ENCODE data around the gene ARID1B.

DNA sequence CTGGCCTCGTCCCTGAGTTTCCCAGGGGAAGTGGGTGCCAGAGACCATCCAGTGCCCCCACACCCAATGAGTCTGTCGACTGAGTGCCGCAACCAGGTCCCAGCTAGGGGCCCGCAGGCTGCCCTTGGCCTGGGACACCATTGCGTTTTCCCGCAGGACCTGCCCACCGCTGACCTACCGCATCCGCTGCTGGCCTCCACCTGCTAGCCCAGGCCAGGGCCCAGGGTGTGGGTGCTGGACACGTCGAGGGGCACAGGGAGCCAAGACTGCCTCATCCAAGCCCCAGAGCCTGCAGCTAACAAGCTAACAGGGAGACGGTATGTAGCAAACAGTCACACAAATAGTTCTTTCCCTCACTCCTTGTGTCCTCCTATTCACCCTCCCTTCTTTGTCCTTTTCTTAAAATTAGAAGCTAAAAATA lies 448.4 kb downstream of the ARID1B start:
- TF ChIP-seq KLF10 (tag by site-specific recombination; IDR thresholded peaks at IDR 0.05) (no peak), ZBTB20 (tag by site-specific recombination; IDR thresholded peaks at IDR 0.05) (no peak), MYNN (tag by site-specific recombination; IDR thresholded peaks at IDR 0.05; ENCODE audit: borderline replicate concordance) (no peak), ZNF654 (tag by site-specific recombination; IDR thresholded peaks at IDR 0.05; ENCODE audit: low read depth) (no peak), YY1 (tag by site-specific recombination; IDR thresholded peaks at IDR 0.05) (no peak), ZNF670 (tag by site-specific recombination; IDR thresholded peaks at IDR 0.05; ENCODE audit: low read depth) (no peak), ZNF704 (tag by site-specific recombination; IDR thresholded peaks at IDR 0.05) (no peak), RBAK (tag by site-specific recombination; IDR thresholded peaks at IDR 0.05) (no peak)
- TF ChIP-seq, protein P1, sequence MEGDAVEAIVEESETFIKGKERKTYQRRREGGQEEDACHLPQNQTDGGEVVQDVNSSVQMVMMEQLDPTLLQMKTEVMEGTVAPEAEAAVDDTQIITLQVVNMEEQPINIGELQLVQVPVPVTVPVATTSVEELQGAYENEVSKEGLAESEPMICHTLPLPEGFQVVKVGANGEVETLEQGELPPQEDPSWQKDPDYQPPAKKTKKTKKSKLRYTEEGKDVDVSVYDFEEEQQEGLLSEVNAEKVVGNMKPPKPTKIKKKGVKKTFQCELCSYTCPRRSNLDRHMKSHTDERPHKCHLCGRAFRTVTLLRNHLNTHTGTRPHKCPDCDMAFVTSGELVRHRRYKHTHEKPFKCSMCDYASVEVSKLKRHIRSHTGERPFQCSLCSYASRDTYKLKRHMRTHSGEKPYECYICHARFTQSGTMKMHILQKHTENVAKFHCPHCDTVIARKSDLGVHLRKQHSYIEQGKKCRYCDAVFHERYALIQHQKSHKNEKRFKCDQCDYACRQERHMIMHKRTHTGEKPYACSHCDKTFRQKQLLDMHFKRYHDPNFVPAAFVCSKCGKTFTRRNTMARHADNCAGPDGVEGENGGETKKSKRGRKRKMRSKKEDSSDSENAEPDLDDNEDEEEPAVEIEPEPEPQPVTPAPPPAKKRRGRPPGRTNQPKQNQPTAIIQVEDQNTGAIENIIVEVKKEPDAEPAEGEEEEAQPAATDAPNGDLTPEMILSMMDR (tag by site-specific recombination; IDR thresholded peaks at IDR 0.05): no peak
- TF ChIP-seq, protein P2, sequence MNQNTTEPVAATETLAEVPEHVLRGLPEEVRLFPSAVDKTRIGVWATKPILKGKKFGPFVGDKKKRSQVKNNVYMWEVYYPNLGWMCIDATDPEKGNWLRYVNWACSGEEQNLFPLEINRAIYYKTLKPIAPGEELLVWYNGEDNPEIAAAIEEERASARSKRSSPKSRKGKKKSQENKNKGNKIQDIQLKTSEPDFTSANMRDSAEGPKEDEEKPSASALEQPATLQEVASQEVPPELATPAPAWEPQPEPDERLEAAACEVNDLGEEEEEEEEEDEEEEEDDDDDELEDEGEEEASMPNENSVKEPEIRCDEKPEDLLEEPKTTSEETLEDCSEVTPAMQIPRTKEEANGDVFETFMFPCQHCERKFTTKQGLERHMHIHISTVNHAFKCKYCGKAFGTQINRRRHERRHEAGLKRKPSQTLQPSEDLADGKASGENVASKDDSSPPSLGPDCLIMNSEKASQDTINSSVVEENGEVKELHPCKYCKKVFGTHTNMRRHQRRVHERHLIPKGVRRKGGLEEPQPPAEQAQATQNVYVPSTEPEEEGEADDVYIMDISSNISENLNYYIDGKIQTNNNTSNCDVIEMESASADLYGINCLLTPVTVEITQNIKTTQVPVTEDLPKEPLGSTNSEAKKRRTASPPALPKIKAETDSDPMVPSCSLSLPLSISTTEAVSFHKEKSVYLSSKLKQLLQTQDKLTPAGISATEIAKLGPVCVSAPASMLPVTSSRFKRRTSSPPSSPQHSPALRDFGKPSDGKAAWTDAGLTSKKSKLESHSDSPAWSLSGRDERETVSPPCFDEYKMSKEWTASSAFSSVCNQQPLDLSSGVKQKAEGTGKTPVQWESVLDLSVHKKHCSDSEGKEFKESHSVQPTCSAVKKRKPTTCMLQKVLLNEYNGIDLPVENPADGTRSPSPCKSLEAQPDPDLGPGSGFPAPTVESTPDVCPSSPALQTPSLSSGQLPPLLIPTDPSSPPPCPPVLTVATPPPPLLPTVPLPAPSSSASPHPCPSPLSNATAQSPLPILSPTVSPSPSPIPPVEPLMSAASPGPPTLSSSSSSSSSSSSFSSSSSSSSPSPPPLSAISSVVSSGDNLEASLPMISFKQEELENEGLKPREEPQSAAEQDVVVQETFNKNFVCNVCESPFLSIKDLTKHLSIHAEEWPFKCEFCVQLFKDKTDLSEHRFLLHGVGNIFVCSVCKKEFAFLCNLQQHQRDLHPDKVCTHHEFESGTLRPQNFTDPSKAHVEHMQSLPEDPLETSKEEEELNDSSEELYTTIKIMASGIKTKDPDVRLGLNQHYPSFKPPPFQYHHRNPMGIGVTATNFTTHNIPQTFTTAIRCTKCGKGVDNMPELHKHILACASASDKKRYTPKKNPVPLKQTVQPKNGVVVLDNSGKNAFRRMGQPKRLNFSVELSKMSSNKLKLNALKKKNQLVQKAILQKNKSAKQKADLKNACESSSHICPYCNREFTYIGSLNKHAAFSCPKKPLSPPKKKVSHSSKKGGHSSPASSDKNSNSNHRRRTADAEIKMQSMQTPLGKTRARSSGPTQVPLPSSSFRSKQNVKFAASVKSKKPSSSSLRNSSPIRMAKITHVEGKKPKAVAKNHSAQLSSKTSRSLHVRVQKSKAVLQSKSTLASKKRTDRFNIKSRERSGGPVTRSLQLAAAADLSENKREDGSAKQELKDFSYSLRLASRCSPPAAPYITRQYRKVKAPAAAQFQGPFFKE (tag by site-specific recombination; IDR thresholded peaks at IDR 0.05; ENCODE audit: borderline replicate concordance): no peak
- TF ChIP-seq, protein P3, sequence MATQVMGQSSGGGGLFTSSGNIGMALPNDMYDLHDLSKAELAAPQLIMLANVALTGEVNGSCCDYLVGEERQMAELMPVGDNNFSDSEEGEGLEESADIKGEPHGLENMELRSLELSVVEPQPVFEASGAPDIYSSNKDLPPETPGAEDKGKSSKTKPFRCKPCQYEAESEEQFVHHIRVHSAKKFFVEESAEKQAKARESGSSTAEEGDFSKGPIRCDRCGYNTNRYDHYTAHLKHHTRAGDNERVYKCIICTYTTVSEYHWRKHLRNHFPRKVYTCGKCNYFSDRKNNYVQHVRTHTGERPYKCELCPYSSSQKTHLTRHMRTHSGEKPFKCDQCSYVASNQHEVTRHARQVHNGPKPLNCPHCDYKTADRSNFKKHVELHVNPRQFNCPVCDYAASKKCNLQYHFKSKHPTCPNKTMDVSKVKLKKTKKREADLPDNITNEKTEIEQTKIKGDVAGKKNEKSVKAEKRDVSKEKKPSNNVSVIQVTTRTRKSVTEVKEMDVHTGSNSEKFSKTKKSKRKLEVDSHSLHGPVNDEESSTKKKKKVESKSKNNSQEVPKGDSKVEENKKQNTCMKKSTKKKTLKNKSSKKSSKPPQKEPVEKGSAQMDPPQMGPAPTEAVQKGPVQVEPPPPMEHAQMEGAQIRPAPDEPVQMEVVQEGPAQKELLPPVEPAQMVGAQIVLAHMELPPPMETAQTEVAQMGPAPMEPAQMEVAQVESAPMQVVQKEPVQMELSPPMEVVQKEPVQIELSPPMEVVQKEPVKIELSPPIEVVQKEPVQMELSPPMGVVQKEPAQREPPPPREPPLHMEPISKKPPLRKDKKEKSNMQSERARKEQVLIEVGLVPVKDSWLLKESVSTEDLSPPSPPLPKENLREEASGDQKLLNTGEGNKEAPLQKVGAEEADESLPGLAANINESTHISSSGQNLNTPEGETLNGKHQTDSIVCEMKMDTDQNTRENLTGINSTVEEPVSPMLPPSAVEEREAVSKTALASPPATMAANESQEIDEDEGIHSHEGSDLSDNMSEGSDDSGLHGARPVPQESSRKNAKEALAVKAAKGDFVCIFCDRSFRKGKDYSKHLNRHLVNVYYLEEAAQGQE (tag by site-specific recombination; IDR thresholded peaks at IDR 0.05): no peak

Data from HEK293 (cell line).